ENCODE data around the gene MS4A14.

GRCh38 chr11:60372767-60373166 is 23.5 kb upstream of the MS4A14 start:
- TF ChIP-seq CTCF (IDR thresholded peaks at IDR 0.05) (no peak), EZH2 (IDR thresholded peaks at IDR 0.05; ENCODE audit: borderline replicate concordance, insufficient read depth, low read depth, low read length, poor library complexity, severe bottlenecking) (no peak)
